Measurements from ENCODE around the gene NFATC2.

The NFATC2 gene

GRCh38 chr20:51549474-51549873 lies 7.0 kb upstream of the NFATC2 start:
- TF ChIP-seq CREB5 (CRISPR knock-in tag; IDR thresholded peaks at IDR 0.05; ENCODE audit: low read depth) (no peak), ISL1 (CRISPR knock-in tag; IDR thresholded peaks at IDR 0.05) (no peak), PPARA (CRISPR knock-in tag; IDR thresholded peaks at IDR 0.05; ENCODE audit: borderline replicate concordance) (no peak), ARNTL (CRISPR knock-in tag; IDR thresholded peaks at IDR 0.05; ENCODE audit: borderline replicate concordance, low read depth) (no peak), BACH2 (CRISPR knock-in tag; IDR thresholded peaks at IDR 0.05; ENCODE audit: borderline replicate concordance) (no peak), TOX (CRISPR knock-in tag; IDR thresholded peaks at IDR 0.05; ENCODE audit: borderline replicate concordance) (no peak), ZNF8 (CRISPR knock-in tag; IDR thresholded peaks at IDR 0.05) (no peak)
- TF ChIP-seq, protein P1, sequence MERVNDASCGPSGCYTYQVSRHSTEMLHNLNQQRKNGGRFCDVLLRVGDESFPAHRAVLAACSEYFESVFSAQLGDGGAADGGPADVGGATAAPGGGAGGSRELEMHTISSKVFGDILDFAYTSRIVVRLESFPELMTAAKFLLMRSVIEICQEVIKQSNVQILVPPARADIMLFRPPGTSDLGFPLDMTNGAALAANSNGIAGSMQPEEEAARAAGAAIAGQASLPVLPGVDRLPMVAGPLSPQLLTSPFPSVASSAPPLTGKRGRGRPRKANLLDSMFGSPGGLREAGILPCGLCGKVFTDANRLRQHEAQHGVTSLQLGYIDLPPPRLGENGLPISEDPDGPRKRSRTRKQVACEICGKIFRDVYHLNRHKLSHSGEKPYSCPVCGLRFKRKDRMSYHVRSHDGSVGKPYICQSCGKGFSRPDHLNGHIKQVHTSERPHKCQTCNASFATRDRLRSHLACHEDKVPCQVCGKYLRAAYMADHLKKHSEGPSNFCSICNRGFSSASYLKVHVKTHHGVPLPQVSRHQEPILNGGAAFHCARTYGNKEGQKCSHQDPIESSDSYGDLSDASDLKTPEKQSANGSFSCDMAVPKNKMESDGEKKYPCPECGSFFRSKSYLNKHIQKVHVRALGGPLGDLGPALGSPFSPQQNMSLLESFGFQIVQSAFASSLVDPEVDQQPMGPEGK (CRISPR knock-in tag; IDR thresholded peaks at IDR 0.05; ENCODE audit: borderline replicate concordance), result no peak
- no peak for ATAC-seq

- TF ChIP-seq ARNTL (CRISPR knock-in tag; IDR thresholded peaks at IDR 0.05; ENCODE audit: borderline replicate concordance, low read depth), result no peak
- no peak for TF ChIP-seq ESRRG (CRISPR knock-in tag; IDR thresholded peaks at IDR 0.05)
- no peak for TF ChIP-seq ZNF565 (CRISPR knock-in tag; conservative IDR thresholded peaks at IDR 0.05; ENCODE audit: low read depth)
- TF ChIP-seq, protein P1 (CRISPR knock-in tag; IDR thresholded peaks at IDR 0.05; ENCODE audit: borderline replicate concordance), result no peak
- no peak for TF ChIP-seq POU6F1 (CRISPR knock-in tag; IDR thresholded peaks at IDR 0.05; ENCODE audit: borderline replicate concordance, low read depth)
- TF ChIP-seq RARB (CRISPR knock-in tag; IDR thresholded peaks at IDR 0.05), result no peak
- no peak for TF ChIP-seq ZNF70 (CRISPR knock-in tag; IDR thresholded peaks at IDR 0.05)
- TF ChIP-seq CSRNP3 (CRISPR knock-in tag; IDR thresholded peaks at IDR 0.05), result no peak
- no peak for TF ChIP-seq ZFP30 (CRISPR knock-in tag; IDR thresholded peaks at IDR 0.05)
- TF ChIP-seq OSR1 (CRISPR knock-in tag; IDR thresholded peaks at IDR 0.05), result no peak
- no peak for TF ChIP-seq ISL1 (CRISPR knock-in tag; IDR thresholded peaks at IDR 0.05)
- TF ChIP-seq ZC3H10 (CRISPR knock-in tag; IDR thresholded peaks at IDR 0.05), result no peak
- TF ChIP-seq CREB5 (CRISPR knock-in tag; IDR thresholded peaks at IDR 0.05; ENCODE audit: low read depth), result no peak
- no peak for TF ChIP-seq TOX (CRISPR knock-in tag; IDR thresholded peaks at IDR 0.05; ENCODE audit: borderline replicate concordance)
- no peak for TF ChIP-seq TCF4 (CRISPR knock-in tag; IDR thresholded peaks at IDR 0.05; ENCODE audit: borderline replicate concordance)
- TF ChIP-seq CSDC2 (CRISPR knock-in tag; IDR thresholded peaks at IDR 0.05), result no peak
- no peak for ATAC-seq
These were observed 5.4 kb upstream of the NFATC2 start for GRCh38 chr20:51547951-51548350.

GRCh38 chr20:51545515-51545914 lies 3.0 kb upstream of the NFATC2 start:
- no peak for ATAC-seq
- TF ChIP-seq ZFP3 (CRISPR knock-in tag; IDR thresholded peaks at IDR 0.05), result no peak
- no peak for TF ChIP-seq SNAI2 (CRISPR knock-in tag; IDR thresholded peaks at IDR 0.05)
- TF ChIP-seq BACH2 (CRISPR knock-in tag; IDR thresholded peaks at IDR 0.05; ENCODE audit: borderline replicate concordance), result no peak
- TF ChIP-seq CSDC2 (CRISPR knock-in tag; IDR thresholded peaks at IDR 0.05), result no peak
- TF ChIP-seq OSR1 (CRISPR knock-in tag; IDR thresholded peaks at IDR 0.05), result no peak
- TF ChIP-seq TCF4 (CRISPR knock-in tag; IDR thresholded peaks at IDR 0.05; ENCODE audit: borderline replicate concordance), result no peak
- no peak for TF ChIP-seq ZNF565 (CRISPR knock-in tag; conservative IDR thresholded peaks at IDR 0.05; ENCODE audit: low read depth)
- no peak for TF ChIP-seq CSRNP3 (CRISPR knock-in tag; IDR thresholded peaks at IDR 0.05)
- TF ChIP-seq ESRRG (CRISPR knock-in tag; IDR thresholded peaks at IDR 0.05), result no peak
- no peak for TF ChIP-seq ZNF70 (CRISPR knock-in tag; IDR thresholded peaks at IDR 0.05)
- TF ChIP-seq TSHZ2 (CRISPR knock-in tag; IDR thresholded peaks at IDR 0.05), result no peak
- TF ChIP-seq ARNTL (CRISPR knock-in tag; IDR thresholded peaks at IDR 0.05; ENCODE audit: borderline replicate concordance, low read depth), result no peak
- no peak for TF ChIP-seq RARB (CRISPR knock-in tag; IDR thresholded peaks at IDR 0.05)
- no peak for TF ChIP-seq ZNF8 (CRISPR knock-in tag; IDR thresholded peaks at IDR 0.05)
- TF ChIP-seq PPARA (CRISPR knock-in tag; IDR thresholded peaks at IDR 0.05; ENCODE audit: borderline replicate concordance), result no peak
